Measurements from ENCODE around the gene FADS2.

GRCh38 chr11:61864814-61865775 is 37.0 kb downstream of the FADS2 start:
- TF ChIP-seq CTCF (IDR thresholded peaks at IDR 0.05; ENCODE audit: insufficient read depth, low read length, poor library complexity, severe bottlenecking): no peak
- no peak for TF ChIP-seq EZH2phosphoT487 (conservative IDR thresholded peaks at IDR 0.05; ENCODE audit: low read length)

Data from SU-DHL-6 (cell line).